Measurements from ENCODE around the gene ISX. TPM values are rescaled to one million over a fixed set of nuclear protein-coding genes. Genes with fewer than 3 reads are reported as not detected.

Gene ISX
- total RNA-seq = not detected in 2 replicates

DNA sequence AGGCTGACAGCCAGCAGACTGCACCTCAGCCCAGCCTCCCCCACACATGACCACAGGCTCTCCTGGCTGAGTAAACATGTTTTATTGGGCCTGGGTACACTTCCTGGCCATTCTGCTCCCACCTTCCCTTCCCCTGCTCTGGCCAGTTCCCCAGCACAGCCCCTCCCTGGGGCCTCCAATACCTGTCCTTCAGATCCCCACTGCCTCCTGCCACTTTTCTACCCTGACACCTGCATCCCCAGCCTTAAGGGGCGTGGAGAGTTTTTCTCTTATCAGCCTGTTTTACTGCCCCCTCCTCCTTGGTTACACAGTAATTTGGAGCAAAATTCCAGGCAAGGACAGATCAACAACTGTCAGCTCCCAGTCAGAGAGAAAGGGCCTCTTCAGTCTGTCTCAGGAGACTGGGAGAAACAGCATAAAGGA, at the start of gene ISX:
Gene ISX (plus strand): TSS at position 363 of the 423 bp plus-strand sequence. CDS start 930 bp downstream, outside the sequence.

Other genes starting within 250 kb of the ISX start
- 18.0 and 24.3 TPM in 2 replicates for gene HMGXB4, start 191.3 kb downstream of the ISX start, total RNA-seq
- gene TOM1, start 233.7 kb downstream of the ISX start, total RNA-seq = 45.3 and 54.5 TPM in 2 replicates

Data from vein endothelial cell (primary cell).